Measurements from ENCODE around the gene CARD9. TPM values are rescaled to one million over a fixed set of nuclear protein-coding genes. Genes with fewer than 3 reads are reported as not detected.

The CARD9 gene, protein sequence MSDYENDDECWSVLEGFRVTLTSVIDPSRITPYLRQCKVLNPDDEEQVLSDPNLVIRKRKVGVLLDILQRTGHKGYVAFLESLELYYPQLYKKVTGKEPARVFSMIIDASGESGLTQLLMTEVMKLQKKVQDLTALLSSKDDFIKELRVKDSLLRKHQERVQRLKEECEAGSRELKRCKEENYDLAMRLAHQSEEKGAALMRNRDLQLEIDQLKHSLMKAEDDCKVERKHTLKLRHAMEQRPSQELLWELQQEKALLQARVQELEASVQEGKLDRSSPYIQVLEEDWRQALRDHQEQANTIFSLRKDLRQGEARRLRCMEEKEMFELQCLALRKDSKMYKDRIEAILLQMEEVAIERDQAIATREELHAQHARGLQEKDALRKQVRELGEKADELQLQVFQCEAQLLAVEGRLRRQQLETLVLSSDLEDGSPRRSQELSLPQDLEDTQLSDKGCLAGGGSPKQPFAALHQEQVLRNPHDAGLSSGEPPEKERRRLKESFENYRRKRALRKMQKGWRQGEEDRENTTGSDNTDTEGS
- total RNA-seq = 1 to 10 TPM in 2 of 4 donors, under 1 TPM in 2; 0.57 to 1.1 (median 1.0) TPM

GRCh38 chr9:136373300-136374182, at the start of gene CARD9:
TSS of gene CARD9 (minus strand) at chr9:136373669. CDS start at chr9:136372078, 1,591 bp downstream.
- Histone ChIP-seq H3K4me1 (peaks cover 0 to 26% (median 7%) of the 10 kb centered on the region in 3 donors), H3K4me3 (peak within 1 kb of the TSS in 3 of 4 donors; percentile 13 to 37 (median 28)), H3K27ac (peak within 1 kb of the TSS in 3 of 4 donors; percentile 2 to 69 (median 46)), H3K36me3 (peaks cover under 1 to 18% (median 3%) of the 10 kb centered on the region in 3 donors), H3K27me3 (no peaks in the 10 kb centered on the region), H3K9me3 (no peaks in the 10 kb centered on the region)
- TF ChIP-seq, protein P1, sequence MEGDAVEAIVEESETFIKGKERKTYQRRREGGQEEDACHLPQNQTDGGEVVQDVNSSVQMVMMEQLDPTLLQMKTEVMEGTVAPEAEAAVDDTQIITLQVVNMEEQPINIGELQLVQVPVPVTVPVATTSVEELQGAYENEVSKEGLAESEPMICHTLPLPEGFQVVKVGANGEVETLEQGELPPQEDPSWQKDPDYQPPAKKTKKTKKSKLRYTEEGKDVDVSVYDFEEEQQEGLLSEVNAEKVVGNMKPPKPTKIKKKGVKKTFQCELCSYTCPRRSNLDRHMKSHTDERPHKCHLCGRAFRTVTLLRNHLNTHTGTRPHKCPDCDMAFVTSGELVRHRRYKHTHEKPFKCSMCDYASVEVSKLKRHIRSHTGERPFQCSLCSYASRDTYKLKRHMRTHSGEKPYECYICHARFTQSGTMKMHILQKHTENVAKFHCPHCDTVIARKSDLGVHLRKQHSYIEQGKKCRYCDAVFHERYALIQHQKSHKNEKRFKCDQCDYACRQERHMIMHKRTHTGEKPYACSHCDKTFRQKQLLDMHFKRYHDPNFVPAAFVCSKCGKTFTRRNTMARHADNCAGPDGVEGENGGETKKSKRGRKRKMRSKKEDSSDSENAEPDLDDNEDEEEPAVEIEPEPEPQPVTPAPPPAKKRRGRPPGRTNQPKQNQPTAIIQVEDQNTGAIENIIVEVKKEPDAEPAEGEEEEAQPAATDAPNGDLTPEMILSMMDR (IDR thresholded peaks at IDR 0.05) = no peak
- no peak for TF ChIP-seq POLR2A (IDR thresholded peaks at IDR 0.05)
- DNase-seq = no peak
- 49 to 78% methylated on average over 5 to 11 of the region's 27 CpGs for WGBS, 2 donors
- intact Hi-C loops (cut with DNase I) = no loop called here

GRCh38 chr9:136422876-136423275, 49.4 kb upstream of the CARD9 start:
- Histone ChIP-seq H3K4me3 (no peak overlapping the region), H3K27me3 (no peaks in the 10 kb centered on the region), H3K9me3 (no peaks in the 10 kb centered on the region), H3K27ac (no peak overlapping the region), H3K4me1 (no peaks in the 10 kb centered on the region), H3K36me3 (peaks cover 44 to 78% (median 48%) of the 10 kb centered on the region in 3 donors)
- DNase-seq = no peak
- TF ChIP-seq POLR2A (IDR thresholded peaks at IDR 0.05) = no peak
- TF ChIP-seq, protein P1 (IDR thresholded peaks at IDR 0.05) = no peak
- intact Hi-C loops (cut with DNase I) = no loop called here
- 86 to 91% methylated on average over 2 to 14 of the region's 26 CpGs for WGBS, 2 donors

DNA sequence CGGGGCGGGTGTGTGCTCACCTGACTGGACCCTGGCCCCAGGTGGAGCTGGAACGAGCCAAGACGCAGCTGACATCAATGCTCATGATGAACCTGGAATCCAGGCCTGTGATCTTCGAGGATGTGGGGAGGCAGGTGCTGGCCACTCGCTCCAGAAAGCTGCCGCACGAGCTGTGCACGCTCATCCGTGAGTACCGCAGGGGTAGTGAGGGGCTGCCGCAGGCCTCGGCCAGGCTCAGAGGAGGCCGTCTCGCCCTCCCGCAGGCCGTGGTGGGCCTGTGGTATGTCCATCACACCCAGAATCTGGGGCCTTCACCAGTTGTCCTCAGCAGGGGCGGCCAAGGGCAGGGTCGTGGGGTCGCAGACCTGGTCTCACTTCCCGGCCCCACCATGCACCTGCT, 48.3 kb upstream of the CARD9 start:
- H3K4me3 ChIP-seq = no peak overlapping the region
- no peak overlapping the region for H3K27ac ChIP-seq
- intact Hi-C loops (cut with DNase I) = no loop called here
- TF ChIP-seq, protein P1 (IDR thresholded peaks at IDR 0.05) = no peak
- no peak for TF ChIP-seq POLR2A (IDR thresholded peaks at IDR 0.05)
- no peaks in the 10 kb centered on the region for H3K9me3 ChIP-seq
- no peaks in the 10 kb centered on the region for H3K4me1 ChIP-seq
- H3K36me3 ChIP-seq = peaks cover 51 to 87% (median 59%) of the 10 kb centered on the region in 3 donors
- no peaks in the 10 kb centered on the region for H3K27me3 ChIP-seq
- DNase-seq = no peak
- 89 to 98% methylated on average over 8 to 12 of the region's 21 CpGs for WGBS, 2 donors

DNA sequence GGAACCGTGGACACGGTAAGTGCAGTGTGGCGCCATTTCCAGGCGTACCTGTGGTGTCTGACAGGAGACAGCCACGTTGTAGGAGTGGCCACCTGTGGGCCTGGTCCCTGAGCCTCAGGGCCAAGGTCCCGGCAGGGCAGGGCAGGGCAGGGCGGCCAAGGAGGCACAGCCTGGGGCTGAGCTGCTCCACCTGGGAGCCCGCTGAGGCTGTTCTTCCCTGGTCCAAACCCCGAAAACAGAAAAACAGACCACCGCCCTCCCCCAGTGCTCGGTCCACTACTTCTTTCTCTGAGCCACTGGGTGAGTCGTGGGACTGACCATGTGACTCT, 45.6 kb upstream of the CARD9 start:
- 88 to 94% methylated on average over 6 to 8 of the region's 12 CpGs for WGBS, 2 donors
- Histone ChIP-seq H3K9me3 (no peaks in the 10 kb centered on the region), H3K36me3 (peaks cover 57 to 100% (median 80%) of the 10 kb centered on the region in 3 donors), H3K4me3 (no peak overlapping the region), H3K27ac (no peak overlapping the region), H3K27me3 (no peaks in the 10 kb centered on the region), H3K4me1 (no peaks in the 10 kb centered on the region)
- TF ChIP-seq, protein P1 (IDR thresholded peaks at IDR 0.05) = no peak
- no peak for TF ChIP-seq POLR2A (IDR thresholded peaks at IDR 0.05)
- no peak for DNase-seq
- intact Hi-C loops (cut with DNase I) = no loop called here

Measured in esophagus squamous epithelium (tissue), 5 donors.